K562 (cell line): ENCODE measurements around the gene LPIN2. TPM values are rescaled to one million over a fixed set of nuclear protein-coding genes. Genes with fewer than 3 reads are reported as not detected.

Experiments used
- ATAC-seq: fragments of 200-7000 bp; cut with Tn5 transposase; 3 replicates; pipeline ENCODE4 v1.9.1; 2020; ENCODE audit warnings: moderate library complexity
- BruUV-seq: library from RNA; stranded (reverse); fragments of 400-500 nt; replicated peaks from 2 replicates; lab custom pipeline; 2021; lab: Mats Ljungman, UMichigan
- CTCF ChIA-PET: fragments of 300-600 bp; formaldehyde crosslinking; extraction: SDS; loops from one replicate; lab custom pipeline; 2021; ENCODE audit warnings: low intra/inter-chr PET ratio; lab: Yijun Ruan, JAX
- POLR2A ChIA-PET: fragments of 300-600, 350-650 bp; sonication (Branson Sonifier 250); formaldehyde crosslinking; extraction: SDS; loops from one replicate; lab custom pipeline; 2021; ENCODE audit warnings: antibody characterized with exemption, inconsistent platforms; lab: Yijun Ruan, JAX
- DNase-seq, 4 experiments: peaks; one replicate each; pipeline versions ENCODE4 v3.0.0 to v3.0.0-alpha.2; 2011 to 2018; ENCODE audit warnings: low spot score in 3 of 4, mixed read lengths in 3 of 4; ENCODE audit errors: extremely low read depth in 1 of 4
- FAIRE-seq: peaks from 2 replicates; lab custom pipeline; 2011; peaks lifted over from hg19 to GRCh38; lab: Jason Lieb, UNC
- H2AFZ ChIP-seq: 2 replicates; pipeline ENCODE4 v1.6.0; 2011; ENCODE audit warnings: low read depth, low read length, control low read depth, inconsistent platforms
- H3K27ac ChIP-seq: fragments of 200-600 bp; 3 replicates; pipeline ENCODE4 v1.8.0; 2011; ENCODE audit warnings: low read depth, mild to moderate bottlenecking, control low read depth, inconsistent platforms, low read length, moderate library complexity, mixed read lengths; ENCODE audit errors: extremely low read depth
- H3K27me3 ChIP-seq, 2 experiments: fragments of 300-600 bp in 1 of 2; 2 replicates in 1 of 2; 3 replicates in 1 of 2; pipeline versions ENCODE4 v1.6.0 to v1.8.0; 2011; ENCODE audit warnings: inconsistent platforms in 2 of 2, low read length in 2 of 2, mild to moderate bottlenecking in 1 of 2, mixed read lengths in 1 of 2, moderate library complexity in 1 of 2; ENCODE audit not compliant: control insufficient read depth in 2 of 2, insufficient read depth in 2 of 2
- H3K36me3 ChIP-seq: fragments of 300-600 bp; 3 replicates; pipeline ENCODE4 v1.8.0; 2011; ENCODE audit warnings: mild to moderate bottlenecking, low read length, inconsistent platforms; ENCODE audit not compliant: control insufficient read depth, insufficient read depth
- H3K4me1 ChIP-seq, 2 experiments: fragments of 200-600 bp in 1 of 2; replicated peaks in 1 of 2; 2 replicates in 1 of 2; 3 replicates in 1 of 2; pipeline versions ENCODE4 v1.5.1 to v1.8.0; 2011; ENCODE audit warnings: inconsistent platforms in 2 of 2, low read length in 2 of 2, mild to moderate bottlenecking in 1 of 2, mixed read lengths in 1 of 2, moderate library complexity in 1 of 2; ENCODE audit not compliant: control insufficient read depth in 2 of 2, insufficient read depth in 2 of 2
- H3K4me2 ChIP-seq: 2 replicates; pipeline ENCODE4 v1.6.1; 2011; ENCODE audit warnings: low read length, control low read depth, inconsistent platforms, mixed read lengths; ENCODE audit not compliant: insufficient read depth
- H3K4me3 ChIP-seq: fragments of 200-600 bp; sonication (generic), shearing (Covaris generic); 2 replicates; pipeline ENCODE4 v1.5.1; 2016; ENCODE audit warnings: control low read depth, inconsistent platforms
- H3K79me2 ChIP-seq: fragments of 200-600 bp; 3 replicates; pipeline ENCODE4 v1.8.0; 2011; ENCODE audit warnings: low read length, inconsistent platforms; ENCODE audit not compliant: control insufficient read depth, insufficient read depth
- H3K9ac ChIP-seq, 2 experiments: 2 replicates each; pipeline versions ENCODE4 v1.6.0 to v1.6.1; 2011; ENCODE audit warnings: low read depth in 2 of 2, low read length in 2 of 2, control low read depth in 1 of 2, inconsistent platforms in 1 of 2, mild to moderate bottlenecking in 1 of 2, mixed read lengths in 1 of 2; ENCODE audit not compliant: insufficient read depth in 1 of 2
- H3K9me1 ChIP-seq: one replicate; pipeline ENCODE4 v1.6.0; 2011; ENCODE audit warnings: inconsistent platforms, mild to moderate bottlenecking, low read length, moderate library complexity; ENCODE audit not compliant: control insufficient read depth, insufficient read depth
- H3K9me3 ChIP-seq: replicated peaks from 2 replicates; pipeline ENCODE4 v1.5.1; 2011; ENCODE audit warnings: low read depth, low read length, inconsistent platforms; ENCODE audit not compliant: control insufficient read depth, insufficient read depth
- H4K20me1 ChIP-seq: replicated peaks from 2 replicates; pipeline ENCODE4 v1.6.1; 2011; ENCODE audit warnings: low read length, inconsistent platforms, mixed read lengths; ENCODE audit not compliant: control insufficient read depth, insufficient read depth
- CBFA2T3 ChIP-seq: fragments of 450-650 bp; IDR thresholded peaks from 2 replicates; pipeline ENCODE4 v1.6.1; 2017
- MAFK ChIP-seq: IDR thresholded peaks from 2 replicates; pipeline ENCODE4 v1.6.1; 2011; ENCODE audit warnings: low read length, improper control_type of control experiment
- PKNOX1 ChIP-seq: fragments of 450-650 bp; IDR thresholded peaks from 2 replicates; pipeline ENCODE4 v1.6.1; 2016
- ZFX ChIP-seq: sonication (generic); formaldehyde crosslinking; IDR thresholded peaks from 2 replicates; pipeline ENCODE4 v1.8.0; 2022; ENCODE audit warnings: mild to moderate bottlenecking, missing genetic modification reagents, moderate library complexity
- WGBS: fragments of 100-300 bp; shearing (Covaris generic); methylation state at CpG from one replicate; pipeline ENCODE4 v1.1.6; 2016; ENCODE audit warnings: low coverage, mixed read lengths; ENCODE audit not compliant: insufficient coverage; ENCODE audit errors: missing lambda C conversion rate; 5-methylcytosine and 5-hydroxymethylcytosine counted together
- in situ Hi-C: fragments of 300-500 bp; cut with MboI; formaldehyde crosslinking; loops from 4 replicates; pipeline ENCODE4 v1.15.0; 2018; ENCODE audit warnings: inconsistent platforms, mixed read lengths
- intact Hi-C: fragments of 100-400 bp; cut with micrococcal nuclease; formaldehyde crosslinking; loops from 2 replicates; pipeline ENCODE4 v1.14.2; 2022
- polyA plus RNA-seq, 8 experiments: library from polyadenylated mRNA; depleted of rRNA in 4 of 8; stranded (reverse) in 5 of 8; unstranded in 3 of 8; fragments of >200 nt; fragmentation: Nextera tagmentation in 2 of 8; fragmentation: Illumina TruSeq in 1 of 8; extraction: Ambion mirVana in 2 of 8; extraction: Trizol in 1 of 8; gene quantifications; 2 replicates each; pipeline versions ENCODE4 v1.2.1 to v1.2.3, GENCODE V29; 2011 to 2014; ENCODE audit warnings: inconsistent platforms in 1 of 8, missing spikeins in 1 of 8
- total RNA-seq, 7 experiments: library from RNA; depleted of rRNA in 6 of 7; stranded (reverse); fragments of >200 nt in 6 of 7; fragmentation: Illumina TruSeq in 2 of 7; extraction: Trizol in 2 of 7; gene quantifications; 2 replicates each; pipeline versions ENCODE4 v1.2.1 to v1.2.3, GENCODE V29; 2011 to 2021; ENCODE audit warnings: low replicate concordance in 1 of 7
- TF ChIP-seq, protein P1 (sequence below): fragments of 450-650 bp; IDR thresholded peaks from 2 replicates; pipeline ENCODE4 v1.6.1; 2016; ENCODE audit warnings: mild to moderate bottlenecking, moderate library complexity
- TF ChIP-seq, protein P2 (sequence below): fragments of 450-650 bp; IDR thresholded peaks from 2 replicates; pipeline ENCODE4 v1.6.1; 2017; ENCODE audit warnings: antibody characterized with exemption

Gene LPIN2
- total and polyA plus RNA-seq, 9 of the 15 experiments (the other 6 are each of a cell fraction or from before 2014, with no cell fraction given), result 5.2 to 34.8 (median 24.6) TPM

- H3K36me3 ChIP-seq, result peaks cover 3% of the 10 kb centered on the region; the same call in 1 of the 3 replicates
- H3K9me3 ChIP-seq, result no peaks in the 10 kb centered on the region
- peak; percentile 41 to 62 (median 44) for DNase-seq
- no TSS peak for BruUV-seq
- no peaks in the 10 kb centered on the region for H3K27me3 ChIP-seq
- CTCF ChIA-PET, result no interaction called here
- H3K79me2 ChIP-seq, result peaks cover 89% of the 10 kb centered on the region
- peaks cover 18% of the 10 kb centered on the region for H4K20me1 ChIP-seq
- in situ Hi-C loops (no loop called here), intact Hi-C loops (no loop called here)
- 26% methylated on average over 8 of the region's 8 CpGs for WGBS
- no peak overlapping the region for H3K27ac ChIP-seq
- H2AFZ ChIP-seq, result no peak overlapping the region
- H3K4me2 ChIP-seq, result no peak overlapping the region; the same call in 1 of the 2 replicates
- H3K4me1 ChIP-seq, result peaks cover 6 to 43% of the 10 kb centered on the region in 2 experiments; a peak in 4 of 5 replicates
- POLR2A ChIA-PET, result interaction anchor here (0.6 to 2.2 kb wide), 8 partner anchors 9 to 118 kb away, joined by 3 to 9 read pairs (median 3); no protein-coding TSS in a partner anchor
- peak; percentile 19 for FAIRE-seq
- H3K9me1 ChIP-seq, result peaks cover 4% of the 10 kb centered on the region
- ATAC-seq, result peak; percentile 51
- H3K9ac ChIP-seq, result no peak overlapping the region
- H3K4me3 ChIP-seq, result no peak overlapping the region
- TF ChIP-seq PKNOX1, result peak; percentile 46; the same call in 1 of the 2 replicates
- TF ChIP-seq, protein P1, sequence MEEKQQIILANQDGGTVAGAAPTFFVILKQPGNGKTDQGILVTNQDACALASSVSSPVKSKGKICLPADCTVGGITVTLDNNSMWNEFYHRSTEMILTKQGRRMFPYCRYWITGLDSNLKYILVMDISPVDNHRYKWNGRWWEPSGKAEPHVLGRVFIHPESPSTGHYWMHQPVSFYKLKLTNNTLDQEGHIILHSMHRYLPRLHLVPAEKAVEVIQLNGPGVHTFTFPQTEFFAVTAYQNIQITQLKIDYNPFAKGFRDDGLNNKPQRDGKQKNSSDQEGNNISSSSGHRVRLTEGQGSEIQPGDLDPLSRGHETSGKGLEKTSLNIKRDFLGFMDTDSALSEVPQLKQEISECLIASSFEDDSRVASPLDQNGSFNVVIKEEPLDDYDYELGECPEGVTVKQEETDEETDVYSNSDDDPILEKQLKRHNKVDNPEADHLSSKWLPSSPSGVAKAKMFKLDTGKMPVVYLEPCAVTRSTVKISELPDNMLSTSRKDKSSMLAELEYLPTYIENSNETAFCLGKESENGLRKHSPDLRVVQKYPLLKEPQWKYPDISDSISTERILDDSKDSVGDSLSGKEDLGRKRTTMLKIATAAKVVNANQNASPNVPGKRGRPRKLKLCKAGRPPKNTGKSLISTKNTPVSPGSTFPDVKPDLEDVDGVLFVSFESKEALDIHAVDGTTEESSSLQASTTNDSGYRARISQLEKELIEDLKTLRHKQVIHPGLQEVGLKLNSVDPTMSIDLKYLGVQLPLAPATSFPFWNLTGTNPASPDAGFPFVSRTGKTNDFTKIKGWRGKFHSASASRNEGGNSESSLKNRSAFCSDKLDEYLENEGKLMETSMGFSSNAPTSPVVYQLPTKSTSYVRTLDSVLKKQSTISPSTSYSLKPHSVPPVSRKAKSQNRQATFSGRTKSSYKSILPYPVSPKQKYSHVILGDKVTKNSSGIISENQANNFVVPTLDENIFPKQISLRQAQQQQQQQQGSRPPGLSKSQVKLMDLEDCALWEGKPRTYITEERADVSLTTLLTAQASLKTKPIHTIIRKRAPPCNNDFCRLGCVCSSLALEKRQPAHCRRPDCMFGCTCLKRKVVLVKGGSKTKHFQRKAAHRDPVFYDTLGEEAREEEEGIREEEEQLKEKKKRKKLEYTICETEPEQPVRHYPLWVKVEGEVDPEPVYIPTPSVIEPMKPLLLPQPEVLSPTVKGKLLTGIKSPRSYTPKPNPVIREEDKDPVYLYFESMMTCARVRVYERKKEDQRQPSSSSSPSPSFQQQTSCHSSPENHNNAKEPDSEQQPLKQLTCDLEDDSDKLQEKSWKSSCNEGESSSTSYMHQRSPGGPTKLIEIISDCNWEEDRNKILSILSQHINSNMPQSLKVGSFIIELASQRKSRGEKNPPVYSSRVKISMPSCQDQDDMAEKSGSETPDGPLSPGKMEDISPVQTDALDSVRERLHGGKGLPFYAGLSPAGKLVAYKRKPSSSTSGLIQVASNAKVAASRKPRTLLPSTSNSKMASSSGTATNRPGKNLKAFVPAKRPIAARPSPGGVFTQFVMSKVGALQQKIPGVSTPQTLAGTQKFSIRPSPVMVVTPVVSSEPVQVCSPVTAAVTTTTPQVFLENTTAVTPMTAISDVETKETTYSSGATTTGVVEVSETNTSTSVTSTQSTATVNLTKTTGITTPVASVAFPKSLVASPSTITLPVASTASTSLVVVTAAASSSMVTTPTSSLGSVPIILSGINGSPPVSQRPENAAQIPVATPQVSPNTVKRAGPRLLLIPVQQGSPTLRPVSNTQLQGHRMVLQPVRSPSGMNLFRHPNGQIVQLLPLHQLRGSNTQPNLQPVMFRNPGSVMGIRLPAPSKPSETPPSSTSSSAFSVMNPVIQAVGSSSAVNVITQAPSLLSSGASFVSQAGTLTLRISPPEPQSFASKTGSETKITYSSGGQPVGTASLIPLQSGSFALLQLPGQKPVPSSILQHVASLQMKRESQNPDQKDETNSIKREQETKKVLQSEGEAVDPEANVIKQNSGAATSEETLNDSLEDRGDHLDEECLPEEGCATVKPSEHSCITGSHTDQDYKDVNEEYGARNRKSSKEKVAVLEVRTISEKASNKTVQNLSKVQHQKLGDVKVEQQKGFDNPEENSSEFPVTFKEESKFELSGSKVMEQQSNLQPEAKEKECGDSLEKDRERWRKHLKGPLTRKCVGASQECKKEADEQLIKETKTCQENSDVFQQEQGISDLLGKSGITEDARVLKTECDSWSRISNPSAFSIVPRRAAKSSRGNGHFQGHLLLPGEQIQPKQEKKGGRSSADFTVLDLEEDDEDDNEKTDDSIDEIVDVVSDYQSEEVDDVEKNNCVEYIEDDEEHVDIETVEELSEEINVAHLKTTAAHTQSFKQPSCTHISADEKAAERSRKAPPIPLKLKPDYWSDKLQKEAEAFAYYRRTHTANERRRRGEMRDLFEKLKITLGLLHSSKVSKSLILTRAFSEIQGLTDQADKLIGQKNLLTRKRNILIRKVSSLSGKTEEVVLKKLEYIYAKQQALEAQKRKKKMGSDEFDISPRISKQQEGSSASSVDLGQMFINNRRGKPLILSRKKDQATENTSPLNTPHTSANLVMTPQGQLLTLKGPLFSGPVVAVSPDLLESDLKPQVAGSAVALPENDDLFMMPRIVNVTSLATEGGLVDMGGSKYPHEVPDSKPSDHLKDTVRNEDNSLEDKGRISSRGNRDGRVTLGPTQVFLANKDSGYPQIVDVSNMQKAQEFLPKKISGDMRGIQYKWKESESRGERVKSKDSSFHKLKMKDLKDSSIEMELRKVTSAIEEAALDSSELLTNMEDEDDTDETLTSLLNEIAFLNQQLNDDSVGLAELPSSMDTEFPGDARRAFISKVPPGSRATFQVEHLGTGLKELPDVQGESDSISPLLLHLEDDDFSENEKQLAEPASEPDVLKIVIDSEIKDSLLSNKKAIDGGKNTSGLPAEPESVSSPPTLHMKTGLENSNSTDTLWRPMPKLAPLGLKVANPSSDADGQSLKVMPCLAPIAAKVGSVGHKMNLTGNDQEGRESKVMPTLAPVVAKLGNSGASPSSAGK, result no peak
- TF ChIP-seq CBFA2T3, result peak; percentile 73
- no peak for TF ChIP-seq MAFK
- TF ChIP-seq ZFX (CRISPR knock-in tag), result peak; percentile 46
- TF ChIP-seq, protein P2, sequence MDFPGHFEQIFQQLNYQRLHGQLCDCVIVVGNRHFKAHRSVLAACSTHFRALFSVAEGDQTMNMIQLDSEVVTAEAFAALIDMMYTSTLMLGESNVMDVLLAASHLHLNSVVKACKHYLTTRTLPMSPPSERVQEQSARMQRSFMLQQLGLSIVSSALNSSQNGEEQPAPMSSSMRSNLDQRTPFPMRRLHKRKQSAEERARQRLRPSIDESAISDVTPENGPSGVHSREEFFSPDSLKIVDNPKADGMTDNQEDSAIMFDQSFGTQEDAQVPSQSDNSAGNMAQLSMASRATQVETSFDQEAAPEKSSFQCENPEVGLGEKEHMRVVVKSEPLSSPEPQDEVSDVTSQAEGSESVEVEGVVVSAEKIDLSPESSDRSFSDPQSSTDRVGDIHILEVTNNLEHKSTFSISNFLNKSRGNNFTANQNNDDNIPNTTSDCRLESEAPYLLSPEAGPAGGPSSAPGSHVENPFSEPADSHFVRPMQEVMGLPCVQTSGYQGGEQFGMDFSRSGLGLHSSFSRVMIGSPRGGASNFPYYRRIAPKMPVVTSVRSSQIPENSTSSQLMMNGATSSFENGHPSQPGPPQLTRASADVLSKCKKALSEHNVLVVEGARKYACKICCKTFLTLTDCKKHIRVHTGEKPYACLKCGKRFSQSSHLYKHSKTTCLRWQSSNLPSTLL, result no peak
Measured at GRCh38 chr18:2976218-2977132, 36.5 kb downstream of the LPIN2 start.
